ENCODE measurements around the gene FGFR4.
A peak's percentile ranks its signal among the peaks of the same experiment; 100 is the strongest.
"Not testable (repeated sequence)": the region's sequence is repeated elsewhere in the genome, so short reads cannot be mapped to it uniquely, and the experiment has no call there.

The FGFR4 gene

DNA sequence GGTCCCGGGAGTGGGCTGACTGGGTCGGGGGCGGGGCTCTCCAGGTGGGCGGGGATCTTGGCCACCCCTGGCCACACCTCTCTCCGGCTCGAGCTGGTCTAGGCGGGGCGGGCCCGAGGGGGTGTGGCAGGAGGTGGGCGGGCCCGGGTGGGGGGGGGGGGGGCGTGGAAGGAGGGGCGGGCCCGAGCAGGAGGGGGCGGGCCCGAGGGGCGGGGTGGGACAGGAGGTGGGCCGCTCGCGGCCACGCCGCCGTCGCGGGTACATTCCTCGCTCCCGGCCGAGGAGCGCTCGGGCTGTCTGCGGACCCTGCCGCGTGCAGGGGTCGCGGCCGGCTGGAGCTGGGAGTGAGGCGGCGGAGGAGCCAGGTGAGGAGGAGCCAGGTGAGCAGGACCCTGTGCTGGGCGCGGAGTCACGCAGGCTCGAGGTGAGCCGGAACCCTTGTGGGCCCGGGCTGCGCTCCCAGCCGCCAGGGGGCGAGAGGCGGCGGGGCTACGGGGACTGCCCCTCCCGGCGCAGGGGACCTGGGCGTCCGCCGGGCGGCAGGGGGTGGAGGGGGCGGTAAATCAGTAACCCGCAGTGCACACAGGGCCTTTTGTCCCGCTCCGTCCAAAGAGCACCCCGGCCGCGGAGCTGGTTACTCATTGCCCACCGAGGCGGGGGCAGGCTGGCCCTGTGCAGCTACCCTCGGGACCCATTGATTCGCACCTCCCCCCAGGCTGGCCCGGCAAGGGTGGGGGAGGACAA, at the start of gene FGFR4:
FGFR4 (plus strand) TSS at position 262 of the 744 bp plus-strand sequence. CDS start 2,688 bp downstream, outside the sequence.
- FAIRE-seq: peak; percentile 83
- DNase-seq (ENCODE audit: low spot score): peak; percentile 96

DNA sequence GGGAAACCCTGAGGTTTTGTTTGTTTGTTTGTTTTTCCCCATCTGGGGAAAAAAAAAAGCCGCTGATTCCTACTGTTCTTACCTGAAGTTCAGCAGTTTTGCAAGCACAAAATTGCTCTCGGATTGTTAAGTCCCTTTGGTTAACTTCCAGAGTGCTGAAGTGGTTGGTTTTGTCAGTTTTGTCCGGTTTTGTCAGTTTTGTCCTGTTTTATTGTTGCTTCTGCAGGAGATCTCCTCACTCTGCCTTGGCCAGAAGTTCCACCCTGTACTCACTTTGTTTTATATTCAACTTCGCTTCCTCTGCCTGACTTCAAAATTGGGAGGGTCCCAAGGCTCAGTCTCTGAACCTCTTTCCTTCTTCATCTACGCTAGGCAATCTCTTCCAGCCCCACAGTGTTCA, 49.8 kb upstream of the FGFR4 start:
- DNase-seq (ENCODE audit: low spot score) (no peak), FAIRE-seq (no peak)

DNA sequence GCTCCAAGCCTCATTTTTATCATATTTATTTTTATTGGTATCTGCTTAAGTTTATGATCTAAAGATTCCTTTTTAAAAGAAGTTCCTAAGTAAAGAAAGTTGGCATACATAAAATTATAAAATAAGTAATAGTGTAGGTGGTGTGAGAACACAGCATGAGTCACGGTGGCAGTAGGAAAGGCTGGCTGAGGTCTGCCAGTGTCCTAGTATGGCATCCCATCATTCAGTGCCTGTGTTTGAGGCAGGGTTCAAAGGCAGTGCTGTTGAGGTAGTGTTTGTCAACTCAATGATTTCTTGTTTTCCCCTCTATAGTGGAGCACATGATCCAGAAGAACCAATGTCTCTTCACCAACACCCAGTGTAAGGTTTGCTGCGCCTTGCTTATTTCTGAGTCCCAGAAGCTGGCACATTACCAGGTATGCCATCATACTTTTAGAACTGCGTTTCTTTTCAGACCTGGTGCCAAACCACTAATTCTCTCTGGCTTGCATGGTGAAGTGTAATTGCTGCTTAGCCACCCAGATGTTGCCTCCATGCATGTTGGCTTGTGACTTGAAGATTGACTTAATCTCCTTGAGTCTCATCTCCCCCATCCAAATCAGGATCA, 45.8 kb upstream of the FGFR4 start:
- DNase-seq (ENCODE audit: low spot score): no peak
- no peak for FAIRE-seq

DNA sequence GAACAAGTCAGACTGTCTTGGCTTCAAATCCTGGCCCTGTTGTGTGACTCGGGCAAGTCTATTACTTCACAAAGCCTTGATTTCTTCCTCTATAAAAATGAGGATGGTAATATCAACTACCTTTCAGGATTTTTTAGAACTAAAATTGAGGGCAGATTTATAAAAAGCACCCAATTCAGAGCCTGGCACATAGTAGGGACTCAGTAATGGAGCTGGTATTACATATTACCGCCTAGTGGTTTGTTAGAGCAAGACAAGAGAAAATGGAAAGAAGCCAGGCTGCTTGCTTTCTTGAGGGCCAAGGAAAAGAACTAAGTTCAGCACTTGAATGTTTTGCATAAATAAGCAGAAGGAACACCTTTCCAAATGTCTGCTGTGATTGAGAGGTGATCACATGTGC, 44.8 kb upstream of the FGFR4 start:
- FAIRE-seq (no peak), DNase-seq (ENCODE audit: low spot score) (no peak)

DNA sequence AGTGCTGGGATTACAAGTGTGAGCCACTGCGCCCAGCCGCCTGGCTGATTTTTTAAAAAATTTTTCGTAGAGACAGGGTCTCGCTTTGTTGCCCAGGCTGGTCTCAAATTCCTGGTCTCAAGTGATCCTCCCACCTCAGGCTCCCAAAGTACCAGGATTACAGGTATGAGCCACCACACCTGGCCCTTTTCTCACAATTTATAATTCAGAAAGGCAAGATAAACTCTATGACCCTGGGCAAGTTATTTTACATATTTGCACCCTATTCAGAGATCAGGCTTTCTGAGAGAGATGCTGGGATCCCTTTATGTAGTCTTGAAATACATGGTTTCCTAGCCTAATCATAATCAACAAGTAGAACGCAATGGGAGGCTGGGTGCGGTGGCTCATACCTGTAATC, 43.6 kb upstream of the FGFR4 start:
- FAIRE-seq: no peak
- no peak for DNase-seq (ENCODE audit: low spot score)

DNA sequence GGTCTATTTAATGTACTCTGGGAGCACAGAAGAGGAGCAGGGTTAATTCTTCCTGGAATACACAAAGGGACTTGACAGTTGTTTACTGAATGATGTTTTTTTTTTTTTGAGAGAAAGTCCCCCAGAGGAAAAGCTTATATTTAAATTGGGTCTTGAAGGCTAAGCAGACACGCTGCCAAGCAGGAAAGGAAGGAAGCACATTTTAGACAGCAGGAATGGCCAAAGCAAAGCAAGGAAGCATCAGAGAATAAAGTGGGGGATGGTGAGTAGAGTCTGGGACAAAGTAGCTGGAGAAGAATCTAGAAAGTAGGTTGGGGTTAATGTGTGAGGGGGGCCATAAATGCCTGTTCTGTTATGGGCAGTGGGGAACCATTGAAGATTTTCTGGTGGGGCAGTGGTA, 42.8 kb upstream of the FGFR4 start:
- DNase-seq (ENCODE audit: low spot score) (no peak), FAIRE-seq (no peak)

DNA sequence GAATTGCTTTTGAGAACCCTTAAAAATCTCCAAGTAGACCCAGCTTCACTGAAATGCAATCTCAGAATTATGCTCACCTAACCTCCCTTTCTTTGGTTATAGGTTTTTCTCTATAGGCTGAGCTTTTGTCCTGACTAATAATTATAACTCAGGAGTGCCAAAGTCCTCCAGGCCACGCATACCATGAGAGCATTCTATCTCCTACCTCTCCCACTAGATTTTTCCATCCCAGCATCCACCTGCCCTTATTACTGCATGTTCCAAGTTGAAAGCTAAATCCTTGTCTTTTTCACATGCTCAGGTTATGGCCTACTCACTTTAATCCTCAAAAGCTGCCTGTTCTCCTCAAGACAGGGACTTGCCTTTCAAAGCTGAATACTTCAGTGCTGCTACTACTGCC, 42.1 kb upstream of the FGFR4 start:
- DNase-seq (ENCODE audit: low spot score) (no peak), FAIRE-seq (no peak)

DNA sequence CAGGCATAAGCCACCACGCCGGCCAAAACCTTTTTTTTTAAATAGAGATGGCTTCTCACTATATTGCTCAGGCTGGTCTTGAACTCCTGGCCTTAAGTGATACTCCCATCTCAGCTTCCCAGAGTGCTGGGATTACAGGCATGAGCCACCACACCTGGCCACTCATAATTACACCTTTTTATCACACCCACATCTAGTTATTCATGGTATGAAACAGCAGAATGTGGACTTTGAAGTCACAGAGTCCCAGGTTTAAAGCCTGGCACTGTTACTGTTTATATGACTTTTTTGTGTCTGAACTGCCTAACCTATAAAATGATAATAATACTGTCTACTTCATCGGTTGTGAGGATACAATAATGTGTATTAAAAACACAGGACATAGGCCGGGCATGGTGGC, 41.1 kb upstream of the FGFR4 start:
- DNase-seq (ENCODE audit: low spot score) (no peak), FAIRE-seq (no peak)

DNA sequence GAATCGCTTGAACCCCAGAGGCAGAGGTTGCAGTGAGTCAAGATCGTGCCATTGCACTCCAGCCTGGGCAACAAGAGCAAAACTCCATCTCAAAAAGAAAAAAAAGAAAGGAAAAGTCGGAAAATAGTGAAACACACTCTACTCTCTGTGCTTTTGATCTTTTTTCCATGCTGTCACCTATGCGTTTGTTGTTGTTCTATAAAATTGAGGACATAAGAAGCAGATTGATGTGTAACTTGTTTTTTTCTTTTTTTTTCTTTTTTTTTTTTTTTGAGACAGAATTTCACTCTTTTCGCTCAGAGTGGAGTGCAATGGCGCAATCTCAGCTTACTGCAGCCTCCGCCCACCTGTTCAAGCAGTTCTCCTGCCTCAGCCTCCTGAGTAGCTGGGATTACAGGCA, 38.2 kb upstream of the FGFR4 start:
- FAIRE-seq; DNase-seq (ENCODE audit: low spot score): not testable (repeated sequence)

DNA sequence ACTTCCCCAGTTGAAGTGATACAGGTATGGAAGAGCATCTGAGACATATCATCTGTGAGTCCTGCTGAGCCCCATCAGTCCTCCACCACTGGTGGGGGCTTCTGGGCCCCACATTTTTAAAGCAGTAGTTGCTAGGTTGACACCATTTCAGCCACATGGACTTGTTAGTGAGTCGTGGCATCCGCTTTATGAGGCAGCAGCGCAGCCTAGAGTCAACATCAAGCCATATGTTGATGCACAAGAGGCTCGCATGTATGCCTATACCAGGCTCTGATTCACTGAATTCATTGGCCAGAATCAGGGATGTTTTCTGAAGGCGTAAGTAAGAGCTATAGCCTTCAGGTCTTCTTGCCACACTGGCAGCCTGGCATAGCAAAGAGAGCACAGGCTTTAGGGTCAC, 37.4 kb upstream of the FGFR4 start:
- FAIRE-seq (no peak), DNase-seq (ENCODE audit: low spot score) (no peak)

DNA sequence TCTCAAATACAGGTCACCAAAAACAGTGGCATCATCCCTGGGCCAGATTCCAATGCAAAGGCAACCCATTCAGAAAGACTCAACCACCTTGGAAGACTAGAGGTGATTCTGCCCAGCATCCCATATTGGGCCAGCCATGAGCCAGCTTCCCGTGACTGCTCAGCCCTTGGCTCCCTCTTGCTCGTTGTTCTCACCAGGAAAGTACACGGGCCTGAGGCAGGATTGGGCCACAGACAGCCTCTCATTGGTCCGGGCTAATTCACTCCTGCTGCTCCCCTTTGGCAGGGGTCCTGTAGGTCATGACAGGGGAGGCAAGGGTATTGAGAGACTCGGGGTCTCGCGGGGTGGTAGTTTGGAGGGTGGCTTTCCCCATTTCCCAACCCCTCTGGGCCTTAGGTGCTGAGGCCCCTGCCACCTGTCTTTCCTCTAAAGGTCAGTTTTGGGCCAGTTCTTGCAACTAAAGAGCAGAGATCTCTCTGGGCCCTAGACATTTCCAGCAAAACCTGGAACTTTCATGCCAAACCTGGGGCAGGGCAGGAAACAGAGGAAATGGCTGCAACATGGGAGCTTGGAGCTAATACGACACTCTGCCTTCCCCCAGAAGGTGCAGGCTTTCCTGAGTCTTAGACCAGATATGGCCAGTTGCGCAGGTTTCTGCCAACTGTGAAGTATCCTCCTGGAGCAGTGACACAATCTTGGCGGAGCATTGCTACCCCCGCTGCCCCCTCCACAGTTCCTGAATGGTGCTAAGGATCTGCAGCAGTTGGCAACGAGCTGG, 22.0 kb upstream of the FGFR4 start:
- DNase-seq (ENCODE audit: low spot score) (no peak), FAIRE-seq (no peak)

DNA sequence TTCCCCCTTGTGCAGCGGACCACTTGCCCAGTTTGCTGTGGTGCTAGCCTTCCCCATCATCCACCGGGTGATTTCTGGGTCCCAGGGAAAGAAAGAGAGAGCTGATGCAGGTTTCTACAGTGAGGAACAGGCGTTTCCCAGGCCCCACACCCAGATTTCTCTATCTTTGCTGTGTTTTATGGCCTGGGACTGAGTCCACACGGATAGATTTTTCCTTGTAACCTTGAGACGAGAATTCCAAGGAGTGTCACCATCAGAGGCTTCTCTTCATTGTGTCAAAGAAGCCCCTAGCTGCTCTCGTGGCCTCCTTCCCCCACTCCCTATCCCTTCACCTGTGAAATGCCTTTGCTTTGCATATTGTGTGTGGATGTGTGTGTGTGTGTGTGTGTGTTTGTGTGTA, 21.2 kb upstream of the FGFR4 start:
- FAIRE-seq (no peak), DNase-seq (ENCODE audit: low spot score) (no peak)

DNA sequence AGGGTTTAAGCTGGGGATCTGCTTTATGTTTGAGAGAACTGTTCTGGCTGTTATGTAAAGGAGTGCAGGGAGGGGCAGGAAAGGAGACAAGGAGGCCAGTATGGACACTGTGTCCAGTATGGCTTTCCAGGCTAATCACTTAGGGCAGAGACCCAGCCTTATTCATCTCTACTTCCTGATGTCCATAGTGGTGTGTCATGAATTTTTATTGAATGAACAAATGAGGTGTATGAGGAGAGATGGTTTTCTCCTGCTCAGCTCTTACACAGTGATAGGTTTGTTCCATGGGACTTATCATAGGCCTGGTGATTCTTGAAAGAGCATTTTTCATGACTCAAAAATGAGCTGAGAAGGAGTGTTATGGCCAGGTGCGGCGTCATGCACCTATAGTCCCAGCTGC, 20.5 kb upstream of the FGFR4 start:
- no peak for FAIRE-seq

DNA sequence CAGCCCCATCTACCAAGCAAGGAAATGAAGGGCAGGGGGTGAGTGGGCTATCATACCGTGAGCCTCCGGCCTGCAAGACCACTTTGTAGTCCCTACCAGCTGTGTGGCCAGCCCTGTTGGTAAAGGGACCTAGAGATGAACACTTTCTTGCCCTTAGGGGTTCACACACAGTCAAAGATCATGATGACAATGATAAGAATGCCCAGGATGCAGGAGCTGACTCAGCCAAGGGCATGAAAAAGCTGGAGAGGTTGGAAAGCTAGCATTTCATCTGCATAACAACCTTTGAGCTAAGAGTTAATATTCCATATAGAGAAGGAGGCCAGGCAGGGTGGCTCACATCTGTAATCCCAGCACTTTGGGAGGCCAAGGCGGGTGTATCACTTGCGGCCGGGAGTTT, 19.2 kb upstream of the FGFR4 start:
- FAIRE-seq: no peak
- no peak for DNase-seq (ENCODE audit: low spot score)

More for the DNA sequence above, 20.5 kb upstream of the FGFR4 start:
- no peak for DNase-seq (ENCODE audit: low spot score)

DNA sequence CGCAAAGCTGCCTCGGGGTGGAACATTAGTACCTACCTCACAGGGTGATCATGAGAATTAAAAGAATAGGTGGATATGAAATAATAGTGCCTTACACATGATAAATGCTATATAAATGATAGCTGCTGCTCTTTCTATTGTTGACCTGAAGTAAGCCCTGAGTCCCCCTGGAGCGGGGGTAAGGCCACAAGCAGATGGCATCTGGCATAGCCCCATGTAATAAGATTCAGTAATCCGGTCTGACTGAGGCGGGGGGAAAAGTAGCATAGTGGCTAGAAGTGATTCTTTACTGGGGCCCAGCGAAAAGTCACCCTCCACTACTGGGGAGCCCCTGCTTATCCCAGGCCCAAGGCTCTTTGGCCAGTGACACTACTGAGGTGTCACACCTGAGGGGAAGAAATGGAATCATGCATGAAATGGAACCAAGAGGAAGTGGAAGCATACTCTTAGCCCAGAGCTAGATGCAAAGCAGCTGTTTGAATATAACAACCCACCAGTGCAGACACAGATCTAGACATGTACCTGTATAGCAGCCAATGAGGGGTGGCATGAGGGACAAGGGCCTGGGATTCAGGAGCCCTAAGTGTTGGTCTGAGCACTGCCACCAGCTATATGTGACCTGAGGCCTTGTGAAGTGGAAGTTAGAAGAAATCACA, 16.1 kb upstream of the FGFR4 start:
- no peak for FAIRE-seq
- no peak for DNase-seq (ENCODE audit: low spot score)

DNA sequence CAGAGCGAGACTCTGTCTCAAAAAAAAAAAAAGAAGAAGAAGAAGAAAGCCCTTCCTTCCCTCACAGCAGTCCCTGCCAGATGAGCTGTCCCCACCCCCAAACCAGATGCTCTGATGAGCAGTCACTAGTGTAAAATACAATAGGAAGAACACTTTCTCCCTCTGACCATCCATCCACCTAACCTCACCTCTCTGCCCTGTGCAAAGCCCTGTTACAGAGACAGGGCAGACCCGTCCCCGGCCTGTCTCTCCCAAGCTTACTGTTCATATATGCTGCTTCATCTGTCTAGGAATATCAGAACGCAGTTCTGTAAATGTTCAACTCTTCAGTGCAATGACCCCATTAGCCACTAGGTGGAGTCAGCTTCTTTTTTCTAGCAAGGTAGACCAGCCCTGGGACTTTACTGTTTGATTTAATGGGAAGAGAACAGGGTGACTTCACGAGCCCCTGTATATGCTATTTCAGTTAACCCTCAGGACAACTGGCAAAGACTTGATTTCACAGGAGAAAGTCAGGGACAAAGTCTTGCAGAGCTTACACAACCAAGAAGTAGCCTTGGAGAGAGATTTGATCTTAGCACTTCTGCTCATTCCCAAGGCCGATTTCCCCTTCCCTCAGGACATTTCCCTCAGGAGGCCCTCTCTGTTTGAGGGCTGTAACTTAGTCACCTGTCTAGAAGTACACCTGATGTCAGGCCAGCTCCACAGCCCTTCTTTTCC, 14.9 kb upstream of the FGFR4 start:
- DNase-seq (ENCODE audit: low spot score) (peak; percentile 64), FAIRE-seq (no peak)

DNA sequence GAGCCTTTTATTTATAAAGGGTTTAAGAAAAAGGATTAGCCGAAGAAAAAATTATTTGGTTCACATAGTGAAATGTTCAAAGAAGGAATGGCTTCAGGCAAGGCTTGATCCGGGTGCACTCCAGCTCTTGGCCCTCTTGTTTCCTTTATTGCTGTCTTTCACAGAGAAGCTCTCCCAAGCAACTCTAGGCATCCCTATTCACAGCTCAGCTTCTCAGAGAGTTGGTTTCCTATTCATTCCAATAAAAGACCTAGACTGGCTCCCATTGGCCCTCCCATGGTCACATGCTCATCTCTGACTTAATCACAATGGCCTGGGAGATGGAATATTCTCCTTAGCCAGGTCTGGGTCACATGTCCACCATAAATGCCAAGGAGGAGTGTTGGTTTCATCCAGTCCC, 9.4 kb upstream of the FGFR4 start:
- FAIRE-seq (no peak), DNase-seq (ENCODE audit: low spot score) (no peak)

DNA sequence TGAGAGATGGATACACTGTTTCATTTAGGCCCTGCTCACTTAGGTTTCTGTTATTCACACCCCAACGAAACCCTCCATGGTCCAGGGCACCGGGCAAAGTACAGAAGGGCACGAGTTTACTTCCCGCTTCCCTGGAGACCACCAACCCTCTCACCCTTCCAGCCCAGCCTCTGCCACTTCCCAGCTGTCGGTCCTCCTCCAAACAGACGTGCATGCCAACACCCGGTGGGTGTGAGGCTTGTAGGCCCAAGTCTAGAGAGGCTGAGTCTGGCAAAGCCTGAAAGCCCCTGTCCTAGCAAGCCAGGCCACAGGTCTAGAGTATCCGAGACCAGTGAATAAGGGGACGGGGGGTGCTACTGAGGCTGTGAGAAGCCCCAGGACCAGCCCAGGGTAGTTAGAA, 7.1 kb upstream of the FGFR4 start:
- DNase-seq (ENCODE audit: low spot score) (no peak), FAIRE-seq (no peak)

DNA sequence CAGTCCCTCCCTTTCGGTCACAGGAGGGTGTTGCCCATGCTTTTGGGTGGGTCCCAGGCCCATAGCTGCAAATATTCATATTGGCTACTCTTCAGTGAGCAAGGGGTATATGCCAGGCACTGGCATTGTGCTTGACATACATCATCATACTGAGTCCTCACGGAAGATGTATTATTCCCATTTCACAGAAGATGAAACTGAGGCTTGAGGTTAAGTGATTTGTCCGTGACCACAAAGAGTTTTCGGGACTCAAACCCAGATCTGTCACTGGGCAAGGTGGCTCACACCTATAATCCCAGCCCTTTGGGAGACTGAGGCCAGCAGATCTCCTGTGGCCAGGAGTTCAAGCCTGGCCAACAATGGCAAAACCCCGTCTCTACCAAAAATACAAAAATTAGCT, 6.5 kb upstream of the FGFR4 start:
- DNase-seq (ENCODE audit: low spot score) (no peak), FAIRE-seq (no peak)

DNA sequence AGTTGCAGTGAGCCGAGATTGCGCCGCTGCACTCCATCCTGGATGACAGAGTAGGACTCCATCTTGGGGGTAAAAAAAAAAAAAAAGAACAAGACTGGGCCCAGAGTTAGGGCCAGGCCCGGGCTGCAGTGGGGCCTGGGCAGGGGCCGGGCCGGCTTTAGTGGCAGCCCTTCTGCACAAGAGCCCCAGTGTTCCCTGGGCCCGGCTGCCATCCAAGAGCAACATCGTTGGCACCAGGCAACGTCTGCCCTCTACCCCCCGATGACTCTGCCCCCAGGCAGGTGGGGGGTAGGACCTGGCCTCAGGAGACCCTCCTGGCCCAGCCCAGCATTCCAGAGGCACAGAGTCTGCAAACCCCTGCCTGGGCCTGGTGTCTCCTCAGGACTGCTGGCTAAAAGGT, 4.9 kb upstream of the FGFR4 start:
- DNase-seq (ENCODE audit: low spot score): no peak
- no peak for FAIRE-seq

DNA sequence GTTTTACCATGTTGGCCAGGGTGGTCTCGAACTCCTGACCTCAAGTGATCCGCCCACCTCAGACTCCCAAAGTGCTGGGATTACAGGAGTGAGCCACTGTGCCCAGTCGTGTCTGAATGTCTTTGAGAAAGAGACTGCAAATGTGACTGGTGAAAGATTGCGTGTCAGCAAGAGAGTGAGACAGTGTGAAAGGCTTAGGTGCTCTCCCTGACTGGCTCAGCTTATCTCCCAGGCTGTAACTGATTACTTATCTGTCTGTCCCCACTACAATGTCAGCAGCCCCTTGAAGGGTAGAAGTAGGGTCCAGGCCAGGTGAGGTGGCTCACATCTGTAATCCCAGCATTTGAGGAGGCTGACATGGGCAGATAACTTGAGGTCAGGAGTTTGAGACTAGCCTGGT, 3.4 kb upstream of the FGFR4 start:
- FAIRE-seq (no peak), DNase-seq (ENCODE audit: low spot score) (no peak)
